K562 (cell line): ENCODE data around the gene SHC1. TPM values are rescaled to one million over a fixed set of nuclear protein-coding genes. Genes with fewer than 3 reads are reported as not detected.

ENCODE experiments used
- BDP1 ChIP-seq: IDR thresholded peaks from 3 replicates; pipeline ENCODE4 v1.6.1; 2011; ENCODE audit not compliant: insufficient read length, insufficient read depth
- BRF1 ChIP-seq: IDR thresholded peaks from 3 replicates; pipeline ENCODE4 v1.6.1; 2011; ENCODE audit warnings: borderline replicate concordance, mild to moderate bottlenecking; ENCODE audit not compliant: insufficient read length; ENCODE audit errors: extremely low read depth
- DMBX1 ChIP-seq: fragments of 250-450 bp; sonication (Bioruptor Pico); IDR thresholded peaks from 2 replicates; pipeline ENCODE4 v1.8.0; 2022; ENCODE audit warnings: inconsistent platforms, mild to moderate bottlenecking, moderate library complexity, borderline replicate concordance
- FOXO4 ChIP-seq: fragments of 450-650 bp; formaldehyde crosslinking; IDR thresholded peaks from 2 replicates; pipeline ENCODE4 v1.4.0; 2020; ENCODE audit warnings: mild to moderate bottlenecking, moderate library complexity
- GABPA ChIP-seq: fragments of 200-800 bp; sonication (Bioruptor generic); conservative IDR thresholded peaks from 2 replicates; pipeline ENCODE4 v1.6.1; 2016; ENCODE audit warnings: low read depth, missing genetic modification characterization, missing compliant biosample characterization
- GABPB2 ChIP-seq: fragments of 250-450 bp; sonication (Bioruptor Pico); conservative IDR thresholded peaks from 2 replicates; pipeline ENCODE4 v1.5.1; 2021; ENCODE audit warnings: mild to moderate bottlenecking
- MAFF ChIP-seq: IDR thresholded peaks from 2 replicates; pipeline ENCODE4 v1.6.1; 2012; ENCODE audit warnings: low read length, improper control_type of control experiment
- MCM3 ChIP-seq: fragments of 450-650 bp; IDR thresholded peaks from 2 replicates; pipeline ENCODE4 v1.6.1; 2016
- RBM17 ChIP-seq: fragments of 200-400 bp; formaldehyde crosslinking; IDR thresholded peaks from 2 replicates; pipeline ENCODE4 v1.6.1; 2017; ENCODE audit warnings: low read depth, mild to moderate bottlenecking, low read length, borderline replicate concordance
- SIN3A ChIP-seq, 2 experiments: fragments of 150-350 bp in 1 of 2; IDR thresholded peaks; 2 replicates each; pipeline ENCODE4 v1.6.1; 2011 to 2016; ENCODE audit warnings: borderline replicate concordance in 2 of 2, low read depth in 2 of 2, low read length in 2 of 2, mild to moderate bottlenecking in 2 of 2, moderate library complexity in 2 of 2; ENCODE audit not compliant: control insufficient read depth in 1 of 2
- SLC30A9 ChIP-seq: fragments of 250-450 bp; sonication (Bioruptor Pico); IDR thresholded peaks from 2 replicates; pipeline ENCODE4 v1.8.0; 2022; ENCODE audit warnings: mild to moderate bottlenecking, moderate library complexity
- TBL1XR1 ChIP-seq, 2 experiments: IDR thresholded peaks; 2 replicates each; pipeline ENCODE4 v1.6.1; 2012; ENCODE audit warnings: improper control_type of control experiment in 2 of 2, low read length in 2 of 2, mild to moderate bottlenecking in 1 of 2
- TRIM28 ChIP-seq: fragments of 450-650 bp; IDR thresholded peaks from 2 replicates; pipeline ENCODE4 v1.6.1; 2017
- ZNF436 ChIP-seq: fragments of 250-450, 450-650 bp; sonication (Bioruptor Pico); formaldehyde crosslinking; IDR thresholded peaks from 2 replicates; pipeline ENCODE4 v1.7.0; 2020; ENCODE audit warnings: mild to moderate bottlenecking
- ZNF589 ChIP-seq: fragments of 200-800 bp; sonication (Bioruptor generic); IDR thresholded peaks from 2 replicates; pipeline ENCODE4 v1.6.1; 2016; ENCODE audit warnings: low read depth, missing genetic modification characterization, missing compliant biosample characterization
- ZNF639 ChIP-seq, 2 experiments: fragments of 200-800 bp in 1 of 2; sonication (Bioruptor generic) in 1 of 2; sonication (generic) in 1 of 2; formaldehyde crosslinking in 1 of 2; IDR thresholded peaks in 1 of 2; conservative IDR thresholded peaks in 1 of 2; 2 replicates each; pipeline versions ENCODE4 v1.5.0 to v1.6.1; 2016 to 2020; ENCODE audit warnings: missing compliant biosample characterization in 1 of 2, missing genetic modification characterization in 1 of 2, missing genetic modification reagents in 1 of 2
- ZNF696 ChIP-seq: fragments of 250-450 bp; sonication (Bioruptor Pico); conservative IDR thresholded peaks from 2 replicates; pipeline ENCODE4 v1.4.0; 2020; ENCODE audit warnings: mild to moderate bottlenecking, moderate library complexity
- polyA plus RNA-seq, 8 experiments: library from polyadenylated mRNA; depleted of rRNA in 4 of 8; stranded (reverse) in 5 of 8; unstranded in 3 of 8; fragments of >200 nt; fragmentation: Nextera tagmentation in 2 of 8; fragmentation: Illumina TruSeq in 1 of 8; extraction: Ambion mirVana in 2 of 8; extraction: Trizol in 1 of 8; gene quantifications; 2 replicates each; pipeline versions ENCODE4 v1.2.1 to v1.2.3, GENCODE V29; 2011 to 2014; ENCODE audit warnings: inconsistent platforms in 1 of 8, missing spikeins in 1 of 8
- total RNA-seq, 7 experiments: library from RNA; depleted of rRNA in 6 of 7; stranded (reverse); fragments of >200 nt in 6 of 7; fragmentation: Illumina TruSeq in 2 of 7; extraction: Trizol in 2 of 7; gene quantifications; 2 replicates each; pipeline versions ENCODE4 v1.2.1 to v1.2.3, GENCODE V29; 2011 to 2021; ENCODE audit warnings: low replicate concordance in 1 of 7
- TF ChIP-seq, protein P1 (sequence below): sonication (generic); formaldehyde crosslinking; IDR thresholded peaks from 2 replicates; pipeline ENCODE4 v1.8.1; 2023; ENCODE audit warnings: mild to moderate bottlenecking, missing genetic modification reagents
- TF ChIP-seq, protein P2 (sequence below): sonication (generic); formaldehyde crosslinking; IDR thresholded peaks from 2 replicates; pipeline ENCODE4 v1.8.1; 2023; ENCODE audit warnings: mild to moderate bottlenecking, missing genetic modification reagents

Gene SHC1
- total and polyA plus RNA-seq, 9 of the 15 experiments (the other 6 are each of a cell fraction or from before 2014, with no cell fraction given): 4.1 to 113 (median 51.9) TPM

- no peak for TF ChIP-seq FOXO4 (CRISPR knock-in tag)
- peak; percentile 43; the same call in 1 of the 2 replicates for TF ChIP-seq GABPA (tag)
- TF ChIP-seq ZNF696 (CRISPR knock-in tag): no peak
- TF ChIP-seq ZNF436 (CRISPR knock-in tag): no peak
- TF ChIP-seq MCM3: no peak
- TF ChIP-seq MAFF: peak; percentile 72
- 0 out of 4 replicates have a peak, but pooled peaks of 1 of the 2 experiments have one; percentile 1 for TF ChIP-seq ZNF639 (CRISPR knock-in tag; conservative IDR thresholded peaks at IDR 0.05 in 1 of 2, IDR thresholded peaks at IDR 0.05 in 1 of 2)
- TF ChIP-seq DMBX1 (CRISPR knock-in tag): no peak
- TF ChIP-seq, protein P1, sequence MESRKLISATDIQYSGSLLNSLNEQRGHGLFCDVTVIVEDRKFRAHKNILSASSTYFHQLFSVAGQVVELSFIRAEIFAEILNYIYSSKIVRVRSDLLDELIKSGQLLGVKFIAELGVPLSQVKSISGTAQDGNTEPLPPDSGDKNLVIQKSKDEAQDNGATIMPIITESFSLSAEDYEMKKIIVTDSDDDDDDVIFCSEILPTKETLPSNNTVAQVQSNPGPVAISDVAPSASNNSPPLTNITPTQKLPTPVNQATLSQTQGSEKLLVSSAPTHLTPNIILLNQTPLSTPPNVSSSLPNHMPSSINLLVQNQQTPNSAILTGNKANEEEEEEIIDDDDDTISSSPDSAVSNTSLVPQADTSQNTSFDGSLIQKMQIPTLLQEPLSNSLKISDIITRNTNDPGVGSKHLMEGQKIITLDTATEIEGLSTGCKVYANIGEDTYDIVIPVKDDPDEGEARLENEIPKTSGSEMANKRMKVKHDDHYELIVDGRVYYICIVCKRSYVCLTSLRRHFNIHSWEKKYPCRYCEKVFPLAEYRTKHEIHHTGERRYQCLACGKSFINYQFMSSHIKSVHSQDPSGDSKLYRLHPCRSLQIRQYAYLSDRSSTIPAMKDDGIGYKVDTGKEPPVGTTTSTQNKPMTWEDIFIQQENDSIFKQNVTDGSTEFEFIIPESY (CRISPR knock-in tag): no peak; the same call in 1 of the 2 replicates
- peak in 1 of 2 experiments; percentile 10; a peak in 2 of 4 replicates for TF ChIP-seq SIN3A (IDR thresholded peaks at IDR 0.05; ENCODE audit: borderline replicate concordance in 2 of 2, control insufficient read depth in 1 of 2, low read depth in 2 of 2, low read length in 2 of 2)
- no peak for TF ChIP-seq RBM17
- TF ChIP-seq SLC30A9 (CRISPR knock-in tag): no peak
- no peak for TF ChIP-seq BRF1
- TF ChIP-seq ZNF589 (CRISPR knock-in tag): no peak
- no peak for TF ChIP-seq BDP1
- no peak for TF ChIP-seq TBL1XR1 (IDR thresholded peaks at IDR 0.05; ENCODE audit: low read length in 2 of 2)
- TF ChIP-seq, protein P2, sequence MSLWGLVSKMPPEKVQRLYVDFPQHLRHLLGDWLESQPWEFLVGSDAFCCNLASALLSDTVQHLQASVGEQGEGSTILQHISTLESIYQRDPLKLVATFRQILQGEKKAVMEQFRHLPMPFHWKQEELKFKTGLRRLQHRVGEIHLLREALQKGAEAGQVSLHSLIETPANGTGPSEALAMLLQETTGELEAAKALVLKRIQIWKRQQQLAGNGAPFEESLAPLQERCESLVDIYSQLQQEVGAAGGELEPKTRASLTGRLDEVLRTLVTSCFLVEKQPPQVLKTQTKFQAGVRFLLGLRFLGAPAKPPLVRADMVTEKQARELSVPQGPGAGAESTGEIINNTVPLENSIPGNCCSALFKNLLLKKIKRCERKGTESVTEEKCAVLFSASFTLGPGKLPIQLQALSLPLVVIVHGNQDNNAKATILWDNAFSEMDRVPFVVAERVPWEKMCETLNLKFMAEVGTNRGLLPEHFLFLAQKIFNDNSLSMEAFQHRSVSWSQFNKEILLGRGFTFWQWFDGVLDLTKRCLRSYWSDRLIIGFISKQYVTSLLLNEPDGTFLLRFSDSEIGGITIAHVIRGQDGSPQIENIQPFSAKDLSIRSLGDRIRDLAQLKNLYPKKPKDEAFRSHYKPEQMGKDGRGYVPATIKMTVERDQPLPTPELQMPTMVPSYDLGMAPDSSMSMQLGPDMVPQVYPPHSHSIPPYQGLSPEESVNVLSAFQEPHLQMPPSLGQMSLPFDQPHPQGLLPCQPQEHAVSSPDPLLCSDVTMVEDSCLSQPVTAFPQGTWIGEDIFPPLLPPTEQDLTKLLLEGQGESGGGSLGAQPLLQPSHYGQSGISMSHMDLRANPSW (CRISPR knock-in tag): no peak
- no peak for TF ChIP-seq GABPB2 (CRISPR knock-in tag)
- TF ChIP-seq TRIM28: no peak
Observed at GRCh38 chr1:154937085-154937987, 33.2 kb downstream of the SHC1 start (continued).
